ENCODE results near the gene HHAT. TPM values are rescaled to one million over a fixed set of nuclear protein-coding genes. Genes with fewer than 3 reads are reported as not detected.

HHAT gene
- polyA plus RNA-seq, 1 donor (not counting 4 experiments of a cell fraction or from before 2014, with no cell fraction given): 3.8 TPM

GRCh38 chr1:210367566-210367965 is 38.9 kb downstream of the HHAT start:
- DNase-seq (ENCODE audit: low read depth, low spot score): no peak
- Histone ChIP-seq H3K36me3 (ENCODE audit: control insufficient read depth in 2 of 2, extremely low read depth in 1 of 2, insufficient read depth in 2 of 2, low read length in 2 of 2) (no peaks in the 10 kb centered on the region), H3K9me1 (ENCODE audit: control insufficient read depth, extremely low read depth, insufficient read depth, low read length) (no peaks in the 10 kb centered on the region), H3K4me3 (ENCODE audit: control insufficient read depth in 2 of 3, extremely low read depth in 1 of 3, insufficient read depth in 2 of 3, low read depth in 1 of 3, low read length in 3 of 3) (no peak overlapping the region), H3K79me2 (ENCODE audit: control insufficient read depth, insufficient read depth, low read length) (no peaks in the 10 kb centered on the region), H3K9me3 (ENCODE audit: control insufficient read depth, low read depth, low read length) (no peaks in the 10 kb centered on the region), H2AFZ (ENCODE audit: control insufficient read depth, low read length) (no peak overlapping the region), H3K27me3 (ENCODE audit: control insufficient read depth, extremely low read depth, insufficient read depth, low read length) (no peaks in the 10 kb centered on the region), H3K4me1 (ENCODE audit: control insufficient read depth, extremely low read depth, insufficient read depth, low read length) (peaks cover 11% of the 10 kb centered on the region), H3K9ac (ENCODE audit: control insufficient read depth, extremely low read depth, insufficient read depth, low read length) (no peak overlapping the region), H3K27ac (ENCODE audit: control insufficient read depth, insufficient read depth, low read length) (no peak overlapping the region), H3K4me2 (ENCODE audit: control insufficient read depth, extremely low read depth, insufficient read depth, low read depth, low read length) (no peak overlapping the region), H4K20me1 (ENCODE audit: control insufficient read depth, extremely low read depth, insufficient read depth, low read length) (no peaks in the 10 kb centered on the region)
- dilution Hi-C loops (cut with MboI; ENCODE audit: extremely low pct_ligation_motif_present, low sequenced_read_pairs): no loop called here
- no peak for FAIRE-seq
- TF ChIP-seq EZH2 (IDR thresholded peaks at IDR 0.05; ENCODE audit: low read length) (no peak), CTCF (optimal IDR thresholded peaks at IDR 0.05 in 1 of 3, IDR thresholded peaks at IDR 0.05 in 1 of 3, conservative IDR thresholded peaks at IDR 0.05 in 1 of 3; ENCODE audit: extremely low read depth in 1 of 3, insufficient read depth in 2 of 3, low read length in 3 of 3) (no peak)

- Histone ChIP-seq H3K9me1 (ENCODE audit: control insufficient read depth, extremely low read depth, insufficient read depth, low read length) (no peaks in the 10 kb centered on the region), H3K79me2 (ENCODE audit: control insufficient read depth, insufficient read depth, low read length) (no peaks in the 10 kb centered on the region), H2AFZ (ENCODE audit: control insufficient read depth, low read length) (no peak overlapping the region), H3K4me3 (ENCODE audit: control insufficient read depth in 2 of 3, extremely low read depth in 1 of 3, insufficient read depth in 2 of 3, low read depth in 1 of 3, low read length in 3 of 3) (no peak overlapping the region), H3K36me3 (ENCODE audit: control insufficient read depth in 2 of 2, extremely low read depth in 1 of 2, insufficient read depth in 2 of 2, low read length in 2 of 2) (no peaks in the 10 kb centered on the region), H3K9ac (ENCODE audit: control insufficient read depth, extremely low read depth, insufficient read depth, low read length) (no peak overlapping the region), H3K4me2 (ENCODE audit: control insufficient read depth, extremely low read depth, insufficient read depth, low read depth, low read length) (no peak overlapping the region), H3K27me3 (ENCODE audit: control insufficient read depth, extremely low read depth, insufficient read depth, low read length) (no peaks in the 10 kb centered on the region), H4K20me1 (ENCODE audit: control insufficient read depth, extremely low read depth, insufficient read depth, low read length) (no peaks in the 10 kb centered on the region), H3K4me1 (ENCODE audit: control insufficient read depth, extremely low read depth, insufficient read depth, low read length) (peaks cover 9% of the 10 kb centered on the region), H3K27ac (ENCODE audit: control insufficient read depth, insufficient read depth, low read length) (no peak overlapping the region), H3K9me3 (ENCODE audit: control insufficient read depth, low read depth, low read length) (no peaks in the 10 kb centered on the region)
- TF ChIP-seq EZH2 (IDR thresholded peaks at IDR 0.05; ENCODE audit: low read length) (no peak), CTCF (optimal IDR thresholded peaks at IDR 0.05 in 1 of 3, IDR thresholded peaks at IDR 0.05 in 1 of 3, conservative IDR thresholded peaks at IDR 0.05 in 1 of 3; ENCODE audit: extremely low read depth in 1 of 3, insufficient read depth in 2 of 3, low read length in 3 of 3) (no peak)
- no peak for DNase-seq (ENCODE audit: low read depth, low spot score)
- FAIRE-seq: no peak
- dilution Hi-C loops (cut with MboI; ENCODE audit: extremely low pct_ligation_motif_present, low sequenced_read_pairs): no loop called here
These were observed 40.7 kb downstream of the HHAT start for GRCh38 chr1:210369425-210369824.
